ENCODE data around the gene CYP1A2. TPM values are rescaled to one million over a fixed set of nuclear protein-coding genes. Genes with fewer than 3 reads are reported as not detected.

CYP1A2 gene
- total RNA-seq, 1 donor = not detected

GRCh38 chr15:74742422-74742821, 6.2 kb upstream of the CYP1A2 start:
- TF ChIP-seq CTCF (IDR thresholded peaks at IDR 0.05; ENCODE audit: insufficient read depth, low read depth, low read length) = no peak
- no peak overlapping the region for H3K4me3 ChIP-seq (ENCODE audit: low read depth, low read length)
- no peak for DNase-seq (ENCODE audit: low read depth)

- no peak overlapping the region for H3K4me3 ChIP-seq (ENCODE audit: low read depth, low read length)
- no peak for DNase-seq (ENCODE audit: low read depth)
- TF ChIP-seq CTCF (IDR thresholded peaks at IDR 0.05; ENCODE audit: insufficient read depth, low read depth, low read length) = no peak
Measured at GRCh38 chr15:74746389-74746788, 2.3 kb upstream of the CYP1A2 start.

GRCh38 chr15:74749832-74750231, 1.2 kb downstream of the CYP1A2 start:
- no peak for DNase-seq (ENCODE audit: low read depth)
- no peak for TF ChIP-seq CTCF (IDR thresholded peaks at IDR 0.05; ENCODE audit: insufficient read depth, low read depth, low read length)

GRCh38 chr15:74750751-74751150, 2.1 kb downstream of the CYP1A2 start:
- no peak for DNase-seq (ENCODE audit: low read depth)
- TF ChIP-seq CTCF (IDR thresholded peaks at IDR 0.05; ENCODE audit: insufficient read depth, low read depth, low read length) = no peak
- H3K4me3 ChIP-seq (ENCODE audit: low read depth, low read length) = no peak overlapping the region

More at GRCh38 chr15:74749832-74750231, 1.2 kb downstream of the CYP1A2 start:
- H3K4me3 ChIP-seq (ENCODE audit: low read depth, low read length) = no peak overlapping the region

- TF ChIP-seq CTCF (IDR thresholded peaks at IDR 0.05; ENCODE audit: insufficient read depth, low read depth, low read length) = no peak
- no peak for DNase-seq (ENCODE audit: low read depth)
- no peak overlapping the region for H3K4me3 ChIP-seq (ENCODE audit: low read depth, low read length)
Measured at GRCh38 chr15:74752011-74752410, 3.4 kb downstream of the CYP1A2 start.

- no peak for TF ChIP-seq CTCF (IDR thresholded peaks at IDR 0.05; ENCODE audit: insufficient read depth, low read depth, low read length)
- no peak for DNase-seq (ENCODE audit: low read depth)
- no peak overlapping the region for H3K4me3 ChIP-seq (ENCODE audit: low read depth, low read length)
Measured at GRCh38 chr15:74752531-74752930, 3.9 kb downstream of the CYP1A2 start.

GRCh38 chr15:74754593-74755215, 6.1 kb downstream of the CYP1A2 start:
- no peak for TF ChIP-seq CTCF (IDR thresholded peaks at IDR 0.05; ENCODE audit: insufficient read depth, low read depth, low read length)
- DNase-seq (ENCODE audit: low read depth) = no peak
- H3K4me3 ChIP-seq (ENCODE audit: low read depth, low read length) = no peak overlapping the region
